GM12891 (cell line): ENCODE measurements around the gene MAEA.

Source experiments
- PAX5 ChIP-seq: IDR thresholded peaks from 2 replicates; pipeline ENCODE4 v1.6.1; 2011; ENCODE audit warnings: low read length, moderate library complexity, mild to moderate bottlenecking; ENCODE audit not compliant: insufficient read depth, severe bottlenecking
- POLR2A ChIP-seq: IDR thresholded peaks from 2 replicates; pipeline ENCODE4 v1.6.1; 2011; ENCODE audit warnings: low read depth, low read length, control low read depth
- POLR2AphosphoS5 ChIP-seq: IDR thresholded peaks from 2 replicates; pipeline ENCODE4 v1.6.1; 2011; ENCODE audit warnings: low read depth, low read length, control low read depth
- POU2F2 ChIP-seq: IDR thresholded peaks from 2 replicates; pipeline ENCODE4 v1.6.1; 2011; ENCODE audit warnings: low read depth, mild to moderate bottlenecking, control low read depth, low read length, moderate library complexity
- SPI1 ChIP-seq: IDR thresholded peaks from 2 replicates; pipeline ENCODE4 v1.6.1; 2011; ENCODE audit warnings: low read depth, low read length, control low read depth
- TAF1 ChIP-seq: IDR thresholded peaks from 2 replicates; pipeline ENCODE4 v1.6.1; 2011; ENCODE audit warnings: low read depth, low read length, control low read depth

- no peak for TF ChIP-seq POLR2A
- no peak for TF ChIP-seq POLR2AphosphoS5
- TF ChIP-seq POU2F2, result no peak
- no peak for TF ChIP-seq SPI1
- TF ChIP-seq TAF1, result no peak
- no peak for TF ChIP-seq PAX5
These were observed 95.1 kb downstream of the MAEA start for GRCh38 chr4:1384675-1385372.
